ENCODE data around the gene SH3TC1.

DNA sequence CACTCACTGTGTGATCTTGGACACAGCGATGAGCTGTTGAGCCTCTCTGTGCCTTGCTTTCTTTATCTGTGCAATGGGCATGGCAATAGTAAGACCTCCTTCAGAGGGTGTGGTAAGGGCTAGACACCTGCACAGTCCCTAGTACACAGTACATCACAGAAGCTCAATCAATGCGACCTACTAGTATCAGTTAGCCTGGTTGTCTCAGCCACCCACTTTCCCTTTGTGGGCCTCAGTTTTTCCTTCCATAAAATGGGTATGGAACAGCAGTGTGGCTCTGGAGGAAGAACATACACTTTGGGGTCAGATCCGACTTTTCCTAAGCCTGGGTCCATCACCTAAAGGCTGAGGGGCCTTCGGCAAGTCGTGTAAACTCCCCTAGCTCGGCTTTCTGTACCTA, 67.0 kb downstream of the SH3TC1 start:
- TF ChIP-seq POLR2AphosphoS5 (IDR thresholded peaks at IDR 0.05; ENCODE audit: borderline replicate concordance, low read depth, low read length) (no peak), EZH2 (IDR thresholded peaks at IDR 0.05) (no peak)
